Fibroblast of lung (primary cell): ENCODE data around the gene CATSPERE. TPM values are rescaled to one million over a fixed set of nuclear protein-coding genes. Genes with fewer than 3 reads are reported as not detected.

ENCODE experiments used
- DNase-seq, 2 donors: peaks; one replicate each; pipeline versions ENCODE4 v3.0.0 to v3.0.0-alpha.2; 2010; ENCODE audit warnings: low read depth in 2 of 2
- H2AFZ ChIP-seq: 2 replicates; pipeline ENCODE4 v1.5.1; 2012; ENCODE audit warnings: low read length, control low read depth, inconsistent platforms
- H3K27ac ChIP-seq: 2 replicates; pipeline ENCODE4 v1.5.1; 2011; ENCODE audit warnings: low read length, control low read depth; ENCODE audit not compliant: insufficient read depth
- H3K27me3 ChIP-seq: 2 replicates; pipeline ENCODE4 v1.5.1; 2011; ENCODE audit warnings: mild to moderate bottlenecking, low read length; ENCODE audit not compliant: control insufficient read depth, insufficient read depth
- H3K36me3 ChIP-seq: 2 replicates; pipeline ENCODE4 v1.5.1; 2011; ENCODE audit warnings: low read length; ENCODE audit not compliant: control insufficient read depth, insufficient read depth
- H3K4me1 ChIP-seq: 2 replicates; pipeline ENCODE4 v1.5.1; 2011; ENCODE audit warnings: low read length; ENCODE audit not compliant: control insufficient read depth, insufficient read depth; ENCODE audit errors: extremely low read depth
- H3K4me2 ChIP-seq: 2 replicates; pipeline ENCODE4 v1.5.1; 2011; ENCODE audit warnings: low read length, control low read depth; ENCODE audit not compliant: insufficient read depth; ENCODE audit errors: extremely low read depth
- H3K4me3 ChIP-seq, 4 experiments: fragments of 200-600 bp in 1 of 4; sonication (generic) in 1 of 4; replicated peaks in 1 of 4; 2 replicates each; pipeline ENCODE4 v1.5.1; 2011 to 2016; ENCODE audit warnings: low read length in 4 of 4, low read depth in 3 of 4, mild to moderate bottlenecking in 3 of 4, control low read depth in 2 of 4, inconsistent platforms in 1 of 4, mixed read lengths in 1 of 4; ENCODE audit not compliant: insufficient read depth in 1 of 4; ENCODE audit errors: control extremely low read depth in 1 of 4
- H3K79me2 ChIP-seq: 2 replicates; pipeline ENCODE4 v1.5.1; 2012; ENCODE audit warnings: mild to moderate bottlenecking, low read length, inconsistent platforms; ENCODE audit not compliant: control insufficient read depth, insufficient read depth
- H3K9ac ChIP-seq: 2 replicates; pipeline ENCODE4 v1.5.1; 2011; ENCODE audit warnings: mild to moderate bottlenecking, low read length, control low read depth; ENCODE audit not compliant: insufficient read depth
- H3K9me3 ChIP-seq: 2 replicates; pipeline ENCODE4 v1.5.1; 2012; ENCODE audit warnings: low read depth, low read length; ENCODE audit not compliant: control insufficient read depth, insufficient read depth
- H4K20me1 ChIP-seq: 2 replicates; pipeline ENCODE4 v1.5.1; 2011; ENCODE audit warnings: low read length; ENCODE audit not compliant: control insufficient read depth, insufficient read depth; ENCODE audit errors: extremely low read depth
- EZH2 ChIP-seq: IDR thresholded peaks from 2 replicates; pipeline ENCODE4 v1.5.1; 2012; ENCODE audit warnings: low read length, control low read depth, mild to moderate bottlenecking; ENCODE audit errors: missing control alignments
- polyA plus RNA-seq, 2 donors: library from polyadenylated mRNA; depleted of rRNA in 1 of 2; stranded (reverse) in 1 of 2; unstranded in 1 of 2; fragments of >200 nt; gene quantifications; 2 replicates each; pipeline ENCODE4 v1.2.1, GENCODE V29; 2011 to 2012; ENCODE audit warnings: missing spikeins in 1 of 2
- total RNA-seq: library from RNA; depleted of rRNA; stranded (reverse); fragments of >200 nt; gene quantifications from 2 replicates; pipeline ENCODE4 v1.2.1, GENCODE V29; 2014
- TF ChIP-seq, protein P1 (sequence below), 2 donors: IDR thresholded peaks in 1 of 2; conservative IDR thresholded peaks in 1 of 2; 1 replicate in 1 of 2; 2 replicates in 1 of 2; pipeline ENCODE4 v1.5.1; 2011 to 2012; ENCODE audit warnings: low read length in 2 of 2, control low read depth in 1 of 2, inconsistent platforms in 1 of 2, low read depth in 1 of 2, mild to moderate bottlenecking in 1 of 2

The CATSPERE gene
- total and polyA plus RNA-seq, 2 donors (not counting 1 experiment from before 2014, with no cell fraction given): 0.59 to 0.99 TPM

DNA sequence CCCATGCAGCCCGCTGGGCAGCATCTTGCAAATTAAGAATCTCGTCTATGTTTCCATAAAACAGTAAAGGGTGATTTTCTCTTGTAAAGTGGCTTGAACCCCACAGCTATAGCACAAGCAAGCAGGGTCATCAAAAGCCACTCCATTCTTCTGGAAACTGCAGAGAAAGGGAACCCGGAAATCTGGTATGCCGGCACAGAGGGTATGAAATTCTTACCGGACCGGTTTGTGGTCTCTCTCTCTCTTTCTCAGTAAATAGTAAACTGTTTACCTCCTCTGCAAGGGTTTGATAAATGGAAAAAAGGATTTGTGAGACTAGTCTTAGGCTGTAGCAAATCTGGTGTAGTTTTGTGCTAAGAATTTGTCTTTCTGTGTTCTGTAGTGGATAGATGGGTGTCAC, 6.7 kb upstream of the CATSPERE start:
- no peak for TF ChIP-seq EZH2
- H3K9me3 ChIP-seq: no peaks in the 10 kb centered on the region
- peaks cover 22% of the 10 kb centered on the region for H3K79me2 ChIP-seq
- H3K4me2 ChIP-seq: no peak overlapping the region
- H2AFZ ChIP-seq: no peak overlapping the region
- no peak for DNase-seq
- no peak overlapping the region for H3K9ac ChIP-seq
- no peaks in the 10 kb centered on the region for H4K20me1 ChIP-seq
- no peak overlapping the region for H3K4me3 ChIP-seq
- no peak overlapping the region for H3K27ac ChIP-seq
- no peaks in the 10 kb centered on the region for H3K27me3 ChIP-seq
- H3K4me1 ChIP-seq: peaks cover 7% of the 10 kb centered on the region
- no peaks in the 10 kb centered on the region for H3K36me3 ChIP-seq

DNA sequence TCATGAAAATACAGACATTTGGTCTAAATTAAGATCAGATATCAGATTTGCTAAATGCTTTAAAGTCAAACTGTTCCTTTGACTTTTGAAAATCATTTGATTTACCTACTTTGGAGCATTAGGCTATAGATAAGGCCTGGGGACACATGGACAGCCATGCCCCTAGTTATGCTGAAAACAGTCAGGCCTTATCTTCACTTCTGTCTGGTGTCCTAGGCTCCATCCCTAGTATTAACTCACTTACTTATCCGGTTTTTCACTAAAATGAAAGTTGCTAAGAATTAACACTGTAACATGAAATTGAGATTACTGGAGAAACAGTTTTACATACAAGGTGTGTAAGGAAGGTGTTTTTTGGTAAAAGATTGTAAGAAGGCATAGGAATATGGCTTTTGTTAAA, 4.5 kb upstream of the CATSPERE start:
- no peak for TF ChIP-seq EZH2
- H3K36me3 ChIP-seq: no peaks in the 10 kb centered on the region
- no peaks in the 10 kb centered on the region for H4K20me1 ChIP-seq
- no peaks in the 10 kb centered on the region for H3K27me3 ChIP-seq
- H3K4me1 ChIP-seq: peaks cover 2% of the 10 kb centered on the region
- no peaks in the 10 kb centered on the region for H3K79me2 ChIP-seq
- no peak for DNase-seq
- H3K4me2 ChIP-seq: no peak overlapping the region
- no peak overlapping the region for H3K4me3 ChIP-seq
- H3K9me3 ChIP-seq: no peaks in the 10 kb centered on the region
- H3K27ac ChIP-seq: no peak overlapping the region
- H3K9ac ChIP-seq: no peak overlapping the region
- no peak overlapping the region for H2AFZ ChIP-seq

DNA sequence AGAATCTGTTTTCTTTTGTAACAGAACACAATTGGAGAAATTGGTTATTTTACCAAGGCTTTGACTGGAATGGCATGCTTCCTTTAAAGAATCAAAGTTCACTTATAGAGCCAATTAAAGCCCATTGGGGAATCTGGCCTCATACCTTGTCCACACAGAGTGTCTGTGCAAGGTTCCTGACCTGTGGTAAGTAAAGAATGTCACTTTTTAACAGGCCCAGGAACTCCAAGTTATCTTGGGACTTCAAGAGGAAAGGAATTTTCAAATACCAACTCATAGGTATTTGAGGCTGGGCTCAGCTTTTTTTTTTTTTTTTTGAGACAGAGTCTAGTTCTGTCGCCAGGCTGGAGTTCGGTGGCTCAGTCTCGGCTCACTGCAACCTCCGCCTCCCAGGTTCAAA, 2.3 kb upstream of the CATSPERE start:
- Histone ChIP-seq H3K79me2 (no peaks in the 10 kb centered on the region), H3K9me3 (no peaks in the 10 kb centered on the region), H3K4me2 (no peak overlapping the region), H3K9ac (no peak overlapping the region), H4K20me1 (no peaks in the 10 kb centered on the region), H3K27ac (no peak overlapping the region), H3K4me3 (no peak overlapping the region), H3K4me1 (no peaks in the 10 kb centered on the region), H2AFZ (no peak overlapping the region), H3K36me3 (no peaks in the 10 kb centered on the region), H3K27me3 (no peaks in the 10 kb centered on the region)
- TF ChIP-seq EZH2: no peak
- TF ChIP-seq, protein P1, sequence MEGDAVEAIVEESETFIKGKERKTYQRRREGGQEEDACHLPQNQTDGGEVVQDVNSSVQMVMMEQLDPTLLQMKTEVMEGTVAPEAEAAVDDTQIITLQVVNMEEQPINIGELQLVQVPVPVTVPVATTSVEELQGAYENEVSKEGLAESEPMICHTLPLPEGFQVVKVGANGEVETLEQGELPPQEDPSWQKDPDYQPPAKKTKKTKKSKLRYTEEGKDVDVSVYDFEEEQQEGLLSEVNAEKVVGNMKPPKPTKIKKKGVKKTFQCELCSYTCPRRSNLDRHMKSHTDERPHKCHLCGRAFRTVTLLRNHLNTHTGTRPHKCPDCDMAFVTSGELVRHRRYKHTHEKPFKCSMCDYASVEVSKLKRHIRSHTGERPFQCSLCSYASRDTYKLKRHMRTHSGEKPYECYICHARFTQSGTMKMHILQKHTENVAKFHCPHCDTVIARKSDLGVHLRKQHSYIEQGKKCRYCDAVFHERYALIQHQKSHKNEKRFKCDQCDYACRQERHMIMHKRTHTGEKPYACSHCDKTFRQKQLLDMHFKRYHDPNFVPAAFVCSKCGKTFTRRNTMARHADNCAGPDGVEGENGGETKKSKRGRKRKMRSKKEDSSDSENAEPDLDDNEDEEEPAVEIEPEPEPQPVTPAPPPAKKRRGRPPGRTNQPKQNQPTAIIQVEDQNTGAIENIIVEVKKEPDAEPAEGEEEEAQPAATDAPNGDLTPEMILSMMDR (conservative IDR thresholded peaks at IDR 0.05 in 1 of 2, IDR thresholded peaks at IDR 0.05 in 1 of 2; ENCODE audit: low read depth in 1 of 2, low read length in 2 of 2): no peak
- no peak for DNase-seq

DNA sequence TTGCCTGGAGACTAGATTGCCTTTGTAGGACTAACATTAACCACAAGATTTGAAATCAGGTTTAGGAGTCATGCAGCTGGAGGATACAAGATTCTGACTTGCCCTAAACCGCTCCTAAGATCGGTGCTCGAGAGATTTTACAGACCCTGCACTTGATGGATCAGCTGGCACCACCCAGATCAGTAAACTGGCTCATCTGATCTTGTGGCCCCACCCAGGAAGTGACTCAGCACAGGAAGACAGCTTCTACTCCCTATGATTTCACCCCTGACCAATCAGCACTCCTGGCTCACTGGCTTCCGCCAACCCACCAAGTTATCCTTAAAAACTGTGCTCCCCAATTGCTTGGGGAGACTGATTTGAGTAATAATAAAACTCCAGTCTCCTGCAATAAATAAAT, 876 bp upstream of the CATSPERE start:
- no peaks in the 10 kb centered on the region for H3K36me3 ChIP-seq
- H3K4me1 ChIP-seq: no peaks in the 10 kb centered on the region
- H3K79me2 ChIP-seq: no peaks in the 10 kb centered on the region
- H2AFZ ChIP-seq: no peak overlapping the region
- DNase-seq: peak in 1 of 2 donors; percentile 22
- H3K9me3 ChIP-seq: no peaks in the 10 kb centered on the region
- no peak overlapping the region for H3K4me3 ChIP-seq
- H3K27me3 ChIP-seq: no peaks in the 10 kb centered on the region
- no peak overlapping the region for H3K4me2 ChIP-seq
- no peaks in the 10 kb centered on the region for H4K20me1 ChIP-seq
- no peak overlapping the region for H3K27ac ChIP-seq
- no peak overlapping the region for H3K9ac ChIP-seq
- TF ChIP-seq, protein P1 (conservative IDR thresholded peaks at IDR 0.05 in 1 of 2, IDR thresholded peaks at IDR 0.05 in 1 of 2; ENCODE audit: low read depth in 1 of 2, low read length in 2 of 2): no peak
- TF ChIP-seq EZH2: no peak
